Keratinocyte (primary cell): ENCODE measurements around the gene KCNH8.

Experiments used
- EZH2 ChIP-seq: IDR thresholded peaks from one replicate; pipeline ENCODE4 v1.6.1; 2012; ENCODE audit warnings: inconsistent platforms, mild to moderate bottlenecking, low read length, moderate library complexity
- TF ChIP-seq, protein P1 (sequence below), 3 experiments: IDR thresholded peaks in 1 of 3; conservative IDR thresholded peaks in 1 of 3; optimal IDR thresholded peaks in 1 of 3; 2 replicates in 2 of 3; 3 replicates in 1 of 3; pipeline versions ENCODE3 to v1.5.1; 2011; ENCODE audit warnings: low read length in 3 of 3, mild to moderate bottlenecking in 3 of 3, moderate library complexity in 2 of 3, control low read depth in 1 of 3, inconsistent platforms in 1 of 3; ENCODE audit not compliant: insufficient read depth in 2 of 3; ENCODE audit errors: extremely low read depth in 1 of 3

DNA sequence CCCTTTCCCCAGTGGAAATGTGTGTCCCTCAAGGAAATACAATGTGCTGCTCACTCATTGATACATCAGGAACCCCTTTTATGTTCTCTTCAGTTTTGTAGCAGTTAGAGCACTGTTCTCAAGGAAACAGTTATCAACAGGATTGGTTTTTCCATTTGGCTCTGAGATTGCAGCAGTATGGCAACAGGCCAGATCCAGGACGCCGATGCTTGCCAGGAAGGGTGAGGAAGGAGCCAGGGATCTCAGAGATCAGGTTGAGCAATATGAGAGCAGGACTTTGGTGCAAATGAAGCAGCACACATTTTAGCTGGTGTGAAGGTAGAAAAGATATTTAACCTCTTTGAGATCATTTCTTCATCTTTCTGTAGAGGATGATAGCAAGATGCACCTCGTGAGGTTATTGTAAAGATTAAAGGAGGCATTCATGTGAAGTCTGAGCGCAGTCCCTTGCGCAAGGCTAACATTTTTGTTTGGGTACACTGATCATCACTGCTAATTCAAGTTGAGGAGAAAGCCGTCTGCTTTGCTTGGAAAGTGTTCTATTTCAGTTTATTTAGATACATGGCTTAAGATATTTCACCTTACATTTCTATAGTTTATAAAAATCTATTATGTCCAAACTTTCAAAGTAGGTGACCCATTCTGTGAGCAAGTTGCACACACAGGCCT, 68.5 kb downstream of the KCNH8 start:
- no peak for TF ChIP-seq EZH2
- TF ChIP-seq, protein P1, sequence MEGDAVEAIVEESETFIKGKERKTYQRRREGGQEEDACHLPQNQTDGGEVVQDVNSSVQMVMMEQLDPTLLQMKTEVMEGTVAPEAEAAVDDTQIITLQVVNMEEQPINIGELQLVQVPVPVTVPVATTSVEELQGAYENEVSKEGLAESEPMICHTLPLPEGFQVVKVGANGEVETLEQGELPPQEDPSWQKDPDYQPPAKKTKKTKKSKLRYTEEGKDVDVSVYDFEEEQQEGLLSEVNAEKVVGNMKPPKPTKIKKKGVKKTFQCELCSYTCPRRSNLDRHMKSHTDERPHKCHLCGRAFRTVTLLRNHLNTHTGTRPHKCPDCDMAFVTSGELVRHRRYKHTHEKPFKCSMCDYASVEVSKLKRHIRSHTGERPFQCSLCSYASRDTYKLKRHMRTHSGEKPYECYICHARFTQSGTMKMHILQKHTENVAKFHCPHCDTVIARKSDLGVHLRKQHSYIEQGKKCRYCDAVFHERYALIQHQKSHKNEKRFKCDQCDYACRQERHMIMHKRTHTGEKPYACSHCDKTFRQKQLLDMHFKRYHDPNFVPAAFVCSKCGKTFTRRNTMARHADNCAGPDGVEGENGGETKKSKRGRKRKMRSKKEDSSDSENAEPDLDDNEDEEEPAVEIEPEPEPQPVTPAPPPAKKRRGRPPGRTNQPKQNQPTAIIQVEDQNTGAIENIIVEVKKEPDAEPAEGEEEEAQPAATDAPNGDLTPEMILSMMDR (optimal IDR thresholded peaks at IDR 0.05 in 1 of 3, IDR thresholded peaks at IDR 0.05 in 1 of 3, conservative IDR thresholded peaks at IDR 0.05 in 1 of 3; ENCODE audit: extremely low read depth in 1 of 3, insufficient read depth in 2 of 3, low read length in 3 of 3) = no peak
